Activated T-helper 1 cell treated with Interleukin-2 at 50 U/mL for 16 hours (primary cell): Measurements from ENCODE around the gene ANKZF1.

Experiments used
- DNase-seq: peaks from one replicate; pipeline ENCODE4 v3.0.0-alpha.2; 2020; ENCODE audit warnings: low read depth

The ANKZF1 gene

GRCh38 chr2:219228041-219228910, 1.3 kb upstream of the ANKZF1 start:
- DNase-seq: no peak

- DNase-seq: no peak
Measured at GRCh38 chr2:219228911-219229304, 698 bp upstream of the ANKZF1 start.

- no peak for DNase-seq
Measured at GRCh38 chr2:219230059-219230540, 494 bp downstream of the ANKZF1 start.

GRCh38 chr2:219234331-219234730, 4.7 kb downstream of the ANKZF1 start:
- DNase-seq: no peak

- no peak for DNase-seq
Measured at GRCh38 chr2:219243291-219243761, 13.7 kb downstream of the ANKZF1 start.

- DNase-seq: no peak
Measured at GRCh38 chr2:219244789-219245147, 15.2 kb downstream of the ANKZF1 start.

GRCh38 chr2:219245148-219245898, 15.7 kb downstream of the ANKZF1 start, which contains the start of the genes GLB1L and STK16:
Gene GLB1L (minus strand): TSS chr2:219245444. CDS start chr2:219243573, 1,871 bp downstream.
Gene STK16 (plus strand): TSS chr2:219245479. CDS start chr2:219246000, 521 bp downstream.
- DNase-seq: peak; percentile 82

- DNase-seq: no peak
Measured at GRCh38 chr2:219245899-219246230, 16.3 kb downstream of the ANKZF1 start.

GRCh38 chr2:219246559-219246958, 17.0 kb downstream of the ANKZF1 start:
- no peak for DNase-seq

- peak; percentile 43 for DNase-seq
Measured at GRCh38 chr2:219247678-219248642, 18.4 kb downstream of the ANKZF1 start.

- no peak for DNase-seq
Measured at GRCh38 chr2:219248845-219249202, 19.2 kb downstream of the ANKZF1 start.

- peak; percentile 27 for DNase-seq
Measured at GRCh38 chr2:219249203-219249980, 19.8 kb downstream of the ANKZF1 start.

GRCh38 chr2:219250049-219250781, 20.6 kb downstream of the ANKZF1 start:
- DNase-seq: no peak

- no peak for DNase-seq
Measured at GRCh38 chr2:219251656-219252055, 22.1 kb downstream of the ANKZF1 start.

GRCh38 chr2:219252084-219252483, 22.5 kb downstream of the ANKZF1 start:
- DNase-seq: no peak

GRCh38 chr2:219252570-219252899, 22.9 kb downstream of the ANKZF1 start:
- no peak for DNase-seq

- no peak for DNase-seq
Measured at GRCh38 chr2:219252900-219253752, 23.5 kb downstream of the ANKZF1 start, which contains the start of gene TUBA4B. Gene TUBA4B (plus strand): TSS chr2:219253243. CDS start chr2:219253408, 165 bp downstream.

GRCh38 chr2:219253753-219254589, 24.4 kb downstream of the ANKZF1 start, which contains the start of gene TUBA4A:
Gene TUBA4A (minus strand): TSS chr2:219253918. CDS start chr2:219253858, 60 bp downstream.
- peak; percentile 88 for DNase-seq
